ENCODE results near the gene NFATC2.

DNA sequence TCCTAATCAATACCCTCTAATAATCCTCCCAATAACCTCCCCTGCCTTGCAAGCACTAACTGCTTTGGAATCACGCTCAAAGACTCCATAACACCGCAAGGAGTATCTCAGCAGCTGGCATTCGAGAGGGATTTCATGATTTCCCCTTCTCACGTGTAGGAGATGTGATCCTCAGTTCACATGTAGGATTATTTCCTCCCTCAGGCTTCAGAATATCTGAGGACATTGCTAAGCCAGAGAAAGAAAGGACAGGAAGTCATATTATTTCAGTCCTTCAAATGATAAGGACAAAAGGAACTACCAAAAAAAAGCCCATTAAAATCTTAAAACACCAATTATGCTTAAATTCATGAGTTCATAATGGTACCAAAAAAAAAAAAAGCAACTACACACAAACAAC is 122.9 kb downstream of the NFATC2 start:
- TF ChIP-seq EP300 (IDR thresholded peaks at IDR 0.05; ENCODE audit: borderline replicate concordance) (no peak), NFIC (IDR thresholded peaks at IDR 0.05) (no peak), RAD21 (IDR thresholded peaks at IDR 0.05; ENCODE audit: low read depth) (no peak), EGR1 (IDR thresholded peaks at IDR 0.05) (no peak), CREB1 (IDR thresholded peaks at IDR 0.05; ENCODE audit: low read depth) (no peak), TEAD4 (IDR thresholded peaks at IDR 0.05) (no peak)
- TF ChIP-seq, protein P1, sequence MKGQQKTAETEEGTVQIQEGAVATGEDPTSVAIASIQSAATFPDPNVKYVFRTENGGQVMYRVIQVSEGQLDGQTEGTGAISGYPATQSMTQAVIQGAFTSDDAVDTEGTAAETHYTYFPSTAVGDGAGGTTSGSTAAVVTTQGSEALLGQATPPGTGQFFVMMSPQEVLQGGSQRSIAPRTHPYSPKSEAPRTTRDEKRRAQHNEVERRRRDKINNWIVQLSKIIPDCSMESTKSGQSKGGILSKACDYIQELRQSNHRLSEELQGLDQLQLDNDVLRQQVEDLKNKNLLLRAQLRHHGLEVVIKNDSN (IDR thresholded peaks at IDR 0.05) = no peak
